GM12878 (cell line): ENCODE results near the gene MESD. TPM values are rescaled to one million over a fixed set of nuclear protein-coding genes. Genes with fewer than 3 reads are reported as not detected.

Experiments
- ATAC-seq: fragments of 200-7000 bp; cut with Tn5 transposase; 3 replicates; pipeline ENCODE4 v1.9.1; 2020; ENCODE audit warnings: mild to moderate bottlenecking, moderate library complexity
- BruUV-seq: library from RNA; stranded (reverse); fragments of 400-500 nt; replicated peaks from 2 replicates; lab custom pipeline; 2021; lab: Mats Ljungman, UMichigan
- CTCF ChIA-PET: fragments of 300-600 bp; sonication (Branson Sonifier 250); formaldehyde crosslinking; extraction: SDS; loops from one replicate; lab custom pipeline; 2021; ENCODE audit warnings: inconsistent platforms; lab: Yijun Ruan, JAX
- POLR2A ChIA-PET: fragments of 350-600 bp; formaldehyde crosslinking; extraction: SDS; loops from one replicate; lab custom pipeline; 2021; ENCODE audit warnings: inconsistent platforms; lab: Charles Lee
- RAD21 ChIA-PET: fragments of 300-600 bp; sonication (Branson Sonifier 250); formaldehyde crosslinking; loops from one replicate; lab custom pipeline; 2023; ENCODE audit warnings: antibody characterized with exemption; ENCODE audit not compliant: unreplicated experiment; lab: Charles Lee
- SMC1A ChIA-PET: fragments of 300-600 bp; sonication (Branson Sonifier 250); formaldehyde crosslinking; loops from one replicate; lab custom pipeline; 2023; ENCODE audit not compliant: unreplicated experiment, uncharacterized antibody; lab: Charles Lee
- DNase-seq: peaks from one replicate; pipeline ENCODE4 v3.0.0-alpha.2; 2011; ENCODE audit warnings: low read depth, low spot score
- FAIRE-seq: peaks from 3 replicates; lab custom pipeline; 2011; peaks lifted over from hg19 to GRCh38; lab: Jason Lieb, UNC
- H2AFZ ChIP-seq: 2 replicates; pipeline ENCODE4 v1.6.0; 2011; ENCODE audit warnings: low read depth, low read length, control low read depth; ENCODE audit not compliant: control insufficient read depth
- H3K27ac ChIP-seq: 2 replicates; pipeline ENCODE4 v1.5.1; 2011; ENCODE audit warnings: control low read depth; ENCODE audit not compliant: control insufficient read depth, insufficient read depth
- H3K27me3 ChIP-seq, 2 experiments: replicated peaks in 1 of 2; 2 replicates each; pipeline versions ENCODE4 v1.6.0 to v1.6.1; 2011; ENCODE audit warnings: low read length in 1 of 2; ENCODE audit not compliant: control insufficient read depth in 2 of 2, insufficient read depth in 2 of 2
- H3K36me3 ChIP-seq, 2 experiments: 2 replicates each; pipeline ENCODE4 v1.5.1; 2011; ENCODE audit warnings: low read length in 1 of 2; ENCODE audit not compliant: control insufficient read depth in 2 of 2, insufficient read depth in 2 of 2
- H3K4me1 ChIP-seq: 2 replicates; pipeline ENCODE4 v1.6.1; 2011; ENCODE audit warnings: mild to moderate bottlenecking, low read length, moderate library complexity, mixed read lengths; ENCODE audit not compliant: control insufficient read depth, insufficient read depth
- H3K4me2 ChIP-seq: 2 replicates; pipeline ENCODE4 v1.6.0; 2011; ENCODE audit warnings: control low read depth; ENCODE audit not compliant: control insufficient read depth, insufficient read depth
- H3K4me3 ChIP-seq: fragments of 200-600 bp; sonication (generic); 2 replicates; pipeline ENCODE4 v1.5.1; 2016
- H3K79me2 ChIP-seq: 2 replicates; pipeline ENCODE4 v1.6.0; 2011; ENCODE audit warnings: low read length; ENCODE audit not compliant: control insufficient read depth, insufficient read depth
- H3K9ac ChIP-seq: 2 replicates; pipeline ENCODE4 v1.8.0; 2011; ENCODE audit warnings: low read length, control low read depth, mixed read lengths; ENCODE audit not compliant: control insufficient read depth, insufficient read depth
- H3K9me3 ChIP-seq: replicated peaks from 3 replicates; pipeline ENCODE4 v1.5.1; 2011; ENCODE audit warnings: mild to moderate bottlenecking, low read length; ENCODE audit not compliant: control insufficient read depth, insufficient read depth
- H4K20me1 ChIP-seq: 2 replicates; pipeline ENCODE4 v1.6.0; 2011; ENCODE audit not compliant: control insufficient read depth, insufficient read depth
- BRCA1 ChIP-seq: IDR thresholded peaks from 2 replicates; pipeline ENCODE4 v1.6.1; 2011; ENCODE audit warnings: low read depth, low read length, improper control_type of control experiment
- CTCF ChIP-seq, 3 experiments: IDR thresholded peaks in 2 of 3; conservative IDR thresholded peaks in 1 of 3; 2 replicates each; pipeline ENCODE4 v1.5.1; 2011; ENCODE audit warnings: low read depth in 3 of 3, low read length in 3 of 3, mild to moderate bottlenecking in 3 of 3, control low read depth in 2 of 3, moderate library complexity in 2 of 3, inconsistent platforms in 1 of 3, mixed read lengths in 1 of 3; ENCODE audit not compliant: control insufficient read depth in 2 of 3, insufficient read depth in 1 of 3; ENCODE audit errors: extremely low read depth in 1 of 3
- GATAD2B ChIP-seq: fragments of 450-650 bp; conservative IDR thresholded peaks from 2 replicates; pipeline ENCODE4 v1.6.1; 2017; ENCODE audit warnings: low read depth, mild to moderate bottlenecking, moderate library complexity
- HDGF ChIP-seq: fragments of 450-650 bp; IDR thresholded peaks from 2 replicates; pipeline ENCODE4 v1.6.1; 2016; ENCODE audit warnings: antibody characterized with exemption
- IRF3 ChIP-seq: fragments of 450-650 bp; IDR thresholded peaks from 2 replicates; pipeline ENCODE4 v1.6.1; 2014; ENCODE audit warnings: mild to moderate bottlenecking
- LARP7 ChIP-seq: fragments of 450-650 bp; IDR thresholded peaks from 2 replicates; pipeline ENCODE4 v1.6.1; 2017; ENCODE audit warnings: mild to moderate bottlenecking
- MEF2A ChIP-seq: IDR thresholded peaks from 2 replicates; pipeline ENCODE4 v1.6.1; 2011; ENCODE audit warnings: low read depth, mild to moderate bottlenecking, low read length, moderate library complexity; ENCODE audit not compliant: insufficient read depth
- NR2F1 ChIP-seq: fragments of 450-650 bp; conservative IDR thresholded peaks from 2 replicates; pipeline ENCODE4 v1.6.1; 2017; ENCODE audit warnings: mild to moderate bottlenecking
- POLR2A ChIP-seq: IDR thresholded peaks from 2 replicates; pipeline ENCODE4 v1.6.1; 2011; ENCODE audit warnings: low read depth, mild to moderate bottlenecking, low read length
- POLR2AphosphoS2 ChIP-seq: IDR thresholded peaks from 2 replicates; pipeline ENCODE4 v1.6.1; 2011; ENCODE audit warnings: low read depth, mild to moderate bottlenecking, low read length, improper control_type of control experiment, moderate library complexity
- ZNF687 ChIP-seq: fragments of 450-650 bp; IDR thresholded peaks from 2 replicates; pipeline ENCODE4 v1.6.1; 2017; ENCODE audit warnings: mild to moderate bottlenecking, moderate library complexity
- WGBS: methylation state at CpG from one replicate; pipeline ENCODE4 v1.1.6; 2016; ENCODE audit warnings: low lambda C conversion rate; ENCODE audit not compliant: insufficient replicate concordance, insufficient coverage; ENCODE audit errors: missing lambda C conversion rate; 5-methylcytosine and 5-hydroxymethylcytosine counted together
- in situ Hi-C: fragments of 300-500 bp; cut with MboI; formaldehyde crosslinking; loops from 9 replicates; pipeline ENCODE4 v1.14.3; 2018; ENCODE audit warnings: mixed read lengths
- intact Hi-C: fragments of 100-400 bp; cut with micrococcal nuclease; formaldehyde crosslinking; loops from one replicate; pipeline ENCODE4 v1.14.2; 2022; ENCODE audit not compliant: unreplicated experiment
- polyA plus RNA-seq, 11 experiments: library from polyadenylated mRNA; depleted of rRNA in 4 of 11; unstranded in 6 of 11; stranded (reverse) in 5 of 11; fragments of >200 nt; fragmentation: Nextera tagmentation in 4 of 11; fragmentation: Illumina TruSeq in 1 of 11; extraction: Ambion mirVana in 4 of 11; extraction: Trizol in 1 of 11; gene quantifications; 1 replicate in 1 of 11; 2 replicates in 10 of 11; pipeline versions ENCODE4 v1.2.1 to v1.2.3, GENCODE V29; 2011 to 2016; ENCODE audit warnings: inconsistent platforms in 2 of 11, missing spikeins in 2 of 11, low read depth in 1 of 11
- total RNA-seq, 4 experiments: library from RNA; depleted of rRNA in 3 of 4; stranded (reverse); fragments of >200 nt in 3 of 4; fragmentation: Illumina TruSeq in 1 of 4; extraction: Trizol in 1 of 4; gene quantifications; 2 replicates each; pipeline versions ENCODE4 v1.2.1 to v1.2.3, GENCODE V29; 2013 to 2021
- TF ChIP-seq, protein P1 (sequence below): fragments of 150-350 bp; IDR thresholded peaks from 2 replicates; pipeline ENCODE4 v1.6.1; 2014; ENCODE audit warnings: mild to moderate bottlenecking, low read depth, low read length
- TF ChIP-seq, protein P2 (sequence below): IDR thresholded peaks from 2 replicates; pipeline ENCODE4 v1.6.1; 2011; ENCODE audit warnings: mild to moderate bottlenecking, low read depth, low read length, moderate library complexity; ENCODE audit not compliant: insufficient replicate concordance

The MESD gene
- total and polyA plus RNA-seq, 10 of the 15 experiments (the other 5 are each of a cell fraction or from before 2014, with no cell fraction given), result 10.2 to 39.8 (median 20.9) TPM

DNA sequence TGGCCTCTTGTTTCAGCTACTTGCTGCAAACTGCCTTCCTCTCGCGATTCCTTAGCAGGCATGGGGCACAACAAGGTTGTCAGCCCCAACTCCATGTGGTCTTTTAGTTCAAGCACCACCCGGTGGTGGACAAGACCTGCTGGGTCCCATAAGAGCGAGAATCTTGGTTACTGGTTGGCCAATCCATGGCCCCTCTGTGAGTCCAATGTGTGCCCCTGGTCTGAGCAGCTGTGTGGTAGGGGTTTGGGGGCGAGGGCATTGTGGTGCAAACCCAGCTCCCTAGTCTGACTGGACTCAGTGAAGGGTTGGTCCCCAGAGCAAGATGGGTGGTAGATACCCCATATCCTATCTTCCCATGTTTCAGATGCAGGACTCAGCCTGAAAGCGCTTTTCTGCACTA, 48.8 kb downstream of the MESD start (continued):
- TF ChIP-seq MEF2A (no peak), IRF3 (no peak), GATAD2B (no peak), POLR2AphosphoS2 (no peak)
- TF ChIP-seq, protein P1, sequence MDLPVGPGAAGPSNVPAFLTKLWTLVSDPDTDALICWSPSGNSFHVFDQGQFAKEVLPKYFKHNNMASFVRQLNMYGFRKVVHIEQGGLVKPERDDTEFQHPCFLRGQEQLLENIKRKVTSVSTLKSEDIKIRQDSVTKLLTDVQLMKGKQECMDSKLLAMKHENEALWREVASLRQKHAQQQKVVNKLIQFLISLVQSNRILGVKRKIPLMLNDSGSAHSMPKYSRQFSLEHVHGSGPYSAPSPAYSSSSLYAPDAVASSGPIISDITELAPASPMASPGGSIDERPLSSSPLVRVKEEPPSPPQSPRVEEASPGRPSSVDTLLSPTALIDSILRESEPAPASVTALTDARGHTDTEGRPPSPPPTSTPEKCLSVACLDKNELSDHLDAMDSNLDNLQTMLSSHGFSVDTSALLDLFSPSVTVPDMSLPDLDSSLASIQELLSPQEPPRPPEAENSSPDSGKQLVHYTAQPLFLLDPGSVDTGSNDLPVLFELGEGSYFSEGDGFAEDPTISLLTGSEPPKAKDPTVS, result no peak

GRCh38 chr15:80940331-80940730, 49.3 kb downstream of the MESD start:
- H3K9me3 ChIP-seq, result no peaks in the 10 kb centered on the region
- ChIA-PET RAD21 (no interaction called here), CTCF (interaction anchor here (1.7 kb wide), 1 partner anchor 326 kb away, joined by 9 read pairs; no protein-coding TSS in a partner anchor), POLR2A (no interaction called here), SMC1A (no interaction called here)
- no peak overlapping the region for H3K9ac ChIP-seq
- ATAC-seq, result no peak
- DNase-seq, result no peak
- no peaks in the 10 kb centered on the region for H3K27me3 ChIP-seq
- BruUV-seq, result no TSS peak
- no peak overlapping the region for H3K4me3 ChIP-seq
- H3K27ac ChIP-seq, result no peak overlapping the region
- no peaks in the 10 kb centered on the region for H3K79me2 ChIP-seq
- no peaks in the 10 kb centered on the region for H4K20me1 ChIP-seq
- in situ Hi-C loops, result no loop called here
- H3K36me3 ChIP-seq, result no peaks in the 10 kb centered on the region; a peak in 1 of 4 replicates
- no peak for FAIRE-seq
- 44% methylated on average over 4 of the region's 4 CpGs for WGBS
- no peak overlapping the region for H3K4me2 ChIP-seq
- intact Hi-C loops, result no loop called here
- H2AFZ ChIP-seq, result no peak overlapping the region
- no peaks in the 10 kb centered on the region for H3K4me1 ChIP-seq
- TF ChIP-seq BRCA1, result no peak
- TF ChIP-seq CTCF (IDR thresholded peaks at IDR 0.05 in 2 of 3, conservative IDR thresholded peaks at IDR 0.05 in 1 of 3; ENCODE audit: control insufficient read depth in 2 of 3, extremely low read depth in 1 of 3, insufficient read depth in 1 of 3, low read depth in 3 of 3, low read length in 3 of 3), result no peak
- TF ChIP-seq, protein P2, sequence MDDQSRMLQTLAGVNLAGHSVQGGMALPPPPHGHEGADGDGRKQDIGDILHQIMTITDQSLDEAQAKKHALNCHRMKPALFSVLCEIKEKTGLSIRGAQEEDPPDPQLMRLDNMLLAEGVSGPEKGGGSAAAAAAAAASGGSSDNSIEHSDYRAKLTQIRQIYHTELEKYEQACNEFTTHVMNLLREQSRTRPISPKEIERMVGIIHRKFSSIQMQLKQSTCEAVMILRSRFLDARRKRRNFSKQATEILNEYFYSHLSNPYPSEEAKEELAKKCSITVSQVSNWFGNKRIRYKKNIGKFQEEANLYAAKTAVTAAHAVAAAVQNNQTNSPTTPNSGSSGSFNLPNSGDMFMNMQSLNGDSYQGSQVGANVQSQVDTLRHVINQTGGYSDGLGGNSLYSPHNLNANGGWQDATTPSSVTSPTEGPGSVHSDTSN, result no peak
- no peak for TF ChIP-seq POLR2A
- no peak for TF ChIP-seq HDGF
- TF ChIP-seq ZNF687, result no peak
- no peak for TF ChIP-seq NR2F1
- TF ChIP-seq LARP7, result no peak
